ENCODE data around the gene CD4.

CD4 gene

DNA sequence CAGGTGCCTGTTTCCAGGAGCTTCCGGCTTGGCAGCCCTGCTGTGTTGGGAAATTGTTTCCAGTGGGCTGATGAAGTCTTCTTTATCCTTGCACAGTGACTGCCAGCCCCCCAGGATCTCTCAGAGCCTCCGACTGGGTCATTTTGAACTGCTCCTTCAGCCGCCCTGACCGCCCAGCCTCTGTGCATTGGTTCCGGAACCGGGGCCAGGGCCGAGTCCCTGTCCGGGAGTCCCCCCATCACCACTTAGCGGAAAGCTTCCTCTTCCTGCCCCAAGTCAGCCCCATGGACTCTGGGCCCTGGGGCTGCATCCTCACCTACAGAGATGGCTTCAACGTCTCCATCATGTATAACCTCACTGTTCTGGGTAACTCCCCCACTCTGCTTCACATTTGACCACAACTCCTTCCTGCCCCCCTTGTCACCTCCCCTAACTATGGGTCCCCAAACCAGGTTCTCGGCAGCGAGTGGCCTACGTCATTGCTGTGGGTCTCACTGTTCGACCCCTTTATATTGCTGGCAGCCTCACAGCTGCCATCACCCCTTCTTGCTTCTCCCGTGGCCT lies 14.7 kb upstream of the CD4 start:
- no peak overlapping the region for H3K4me3 ChIP-seq (ENCODE audit: low read depth, low read length)

DNA sequence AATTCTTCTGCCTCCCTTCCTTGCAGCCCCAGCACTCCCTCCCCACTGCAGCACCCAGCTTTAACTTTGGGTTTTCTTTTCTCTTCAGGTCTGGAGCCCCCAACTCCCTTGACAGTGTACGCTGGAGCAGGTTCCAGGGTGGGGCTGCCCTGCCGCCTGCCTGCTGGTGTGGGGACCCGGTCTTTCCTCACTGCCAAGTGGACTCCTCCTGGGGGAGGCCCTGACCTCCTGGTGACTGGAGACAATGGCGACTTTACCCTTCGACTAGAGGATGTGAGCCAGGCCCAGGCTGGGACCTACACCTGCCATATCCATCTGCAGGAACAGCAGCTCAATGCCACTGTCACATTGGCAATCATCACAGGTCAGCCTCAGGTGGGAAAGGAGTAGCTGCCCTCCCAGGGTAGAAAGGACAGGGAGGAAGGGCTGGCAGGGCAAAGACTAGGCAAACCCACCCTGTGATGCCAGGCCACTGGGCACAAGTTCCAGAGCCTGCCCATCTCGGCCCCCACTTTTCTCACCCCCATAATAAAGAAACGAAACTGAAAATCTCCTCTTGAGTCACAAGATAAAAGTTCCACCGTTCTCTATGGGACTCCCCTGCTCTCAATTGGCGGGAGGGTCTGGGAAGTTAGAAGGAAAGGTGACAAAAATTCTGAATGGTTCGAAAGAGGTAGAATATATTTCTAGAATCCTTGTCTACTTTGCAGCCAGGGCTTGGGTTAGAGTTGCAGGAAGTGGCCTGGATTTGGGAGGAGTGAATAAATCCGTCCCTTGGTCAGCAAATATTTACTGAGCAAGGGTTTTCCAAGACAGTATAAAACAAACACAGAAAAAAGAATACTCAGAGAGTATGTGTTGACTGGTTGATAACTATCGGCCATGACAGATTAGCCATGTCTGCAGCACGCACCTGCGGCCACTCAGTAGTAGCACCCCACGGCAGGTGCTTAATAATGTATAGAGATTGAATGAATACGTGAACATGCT lies 13.8 kb upstream of the CD4 start:
- no peak for DNase-seq (ENCODE audit: low read depth)
- H3K4me3 ChIP-seq (ENCODE audit: low read depth, low read length), result no peak overlapping the region

More for the DNA sequence above, 14.7 kb upstream of the CD4 start:
- DNase-seq (ENCODE audit: low read depth), result no peak

GRCh38 chr12:6777386-6777785 lies 11.9 kb upstream of the CD4 start:
- no peak overlapping the region for H3K4me3 ChIP-seq (ENCODE audit: low read depth, low read length)
- no peak for DNase-seq (ENCODE audit: low read depth)

DNA sequence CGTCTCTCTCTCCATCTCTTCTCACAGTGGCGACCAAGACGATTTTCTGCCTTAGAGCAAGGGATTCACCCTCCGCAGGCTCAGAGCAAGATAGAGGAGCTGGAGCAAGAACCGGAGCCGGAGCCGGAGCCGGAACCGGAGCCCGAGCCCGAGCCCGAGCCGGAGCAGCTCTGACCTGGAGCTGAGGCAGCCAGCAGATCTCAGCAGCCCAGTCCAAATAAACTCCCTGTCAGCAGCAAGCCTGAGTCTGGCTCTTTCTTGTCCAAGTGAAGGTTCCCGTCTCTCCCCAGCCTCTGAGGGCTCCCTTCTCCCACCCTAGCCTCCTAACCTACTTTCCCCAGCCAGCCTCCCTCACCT lies 11.1 kb upstream of the CD4 start:
- H3K4me3 ChIP-seq (ENCODE audit: low read depth, low read length), result peak overlapping the region; percentile 41
- no peak for DNase-seq (ENCODE audit: low read depth)

DNA sequence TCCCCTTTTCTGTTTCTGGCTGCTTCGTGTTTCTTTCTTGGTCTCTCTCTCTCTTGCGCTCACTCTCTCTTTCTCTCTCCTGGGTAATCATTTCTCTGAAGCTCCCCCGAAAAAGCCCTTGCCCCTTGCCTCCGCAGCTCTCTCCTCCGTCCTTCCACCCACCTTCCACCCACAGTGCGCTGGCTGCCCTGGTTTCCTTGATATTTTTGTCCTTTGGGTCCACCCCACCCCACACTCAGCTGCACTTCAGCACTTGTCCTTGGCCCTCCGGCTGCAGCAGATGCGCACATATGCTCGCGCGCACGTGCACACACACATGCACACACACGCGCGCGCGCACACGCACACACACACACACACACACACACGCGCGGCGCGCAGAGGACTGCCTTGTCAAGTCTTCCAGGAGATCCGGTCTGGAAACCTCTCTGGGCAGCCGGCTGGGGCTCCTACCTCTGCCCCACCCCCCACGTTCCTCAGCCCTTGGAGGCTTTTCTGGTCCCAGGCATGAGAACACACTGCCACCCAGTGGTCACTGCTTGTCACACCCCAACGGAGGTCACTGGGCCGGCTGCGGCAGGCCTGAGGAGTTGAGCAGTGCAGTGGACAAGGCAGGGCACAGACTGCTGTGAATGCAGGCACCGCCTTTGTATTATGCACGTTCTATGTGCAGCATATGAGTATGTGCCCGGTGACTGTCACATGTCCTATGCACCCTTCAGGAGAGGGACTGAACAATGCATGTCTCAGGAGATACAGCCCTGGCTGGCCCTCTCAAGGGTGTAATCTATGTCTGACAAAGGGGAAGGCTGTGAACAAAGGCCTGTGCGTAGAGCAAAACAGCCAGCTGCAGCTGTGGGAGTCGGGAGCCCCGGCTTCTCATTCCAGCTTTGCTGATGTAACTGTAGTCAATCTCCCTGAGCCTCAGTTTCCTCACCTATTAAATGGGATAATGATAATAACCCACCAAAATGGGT lies 10.5 kb upstream of the CD4 start:
- peak; percentile 73 for DNase-seq (ENCODE audit: low read depth)
- H3K4me3 ChIP-seq (ENCODE audit: low read depth, low read length), result peak overlapping the region; percentile 41

DNA sequence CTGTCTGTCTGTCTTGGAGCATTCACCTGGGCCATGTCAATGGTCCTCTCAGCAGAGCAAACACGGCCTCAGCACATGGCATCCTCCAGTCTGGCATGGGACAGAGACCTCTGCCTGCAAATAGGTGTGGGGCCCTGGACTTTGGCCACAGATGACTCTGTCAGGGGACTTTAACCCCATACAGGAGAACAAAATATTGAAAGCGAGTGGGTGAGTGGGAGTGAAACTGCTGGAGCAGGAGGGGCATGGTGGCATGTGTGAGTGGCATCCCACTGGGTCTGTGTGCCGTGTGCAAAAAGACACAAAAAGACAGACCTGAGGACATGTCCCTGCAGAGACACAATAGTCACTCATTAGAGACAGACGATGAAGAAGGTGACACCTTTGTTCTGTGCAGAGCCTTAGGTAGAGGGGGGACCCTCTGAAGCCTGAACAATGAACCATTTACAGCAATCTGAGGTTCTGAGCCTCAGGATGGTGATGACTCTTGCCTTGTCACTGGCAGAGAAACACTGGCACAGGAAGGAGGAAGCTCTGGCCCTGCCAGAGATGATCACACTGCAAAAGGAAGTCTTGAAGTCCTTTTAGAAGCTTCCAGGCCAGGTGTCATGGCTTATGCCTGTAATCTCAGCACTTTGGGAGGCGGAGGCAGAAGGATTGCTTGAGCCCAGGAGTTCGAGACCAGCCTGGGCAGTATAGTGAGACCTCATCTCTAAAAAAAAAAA lies 9.5 kb upstream of the CD4 start:
- no peak for DNase-seq (ENCODE audit: low read depth)
- no peak overlapping the region for H3K4me3 ChIP-seq (ENCODE audit: low read depth, low read length)

- H3K4me3 ChIP-seq (ENCODE audit: low read depth, low read length), result no peak overlapping the region
- DNase-seq (ENCODE audit: low read depth), result no peak
Observed at GRCh38 chr12:6780573-6780972, 8.8 kb upstream of the CD4 start.

DNA sequence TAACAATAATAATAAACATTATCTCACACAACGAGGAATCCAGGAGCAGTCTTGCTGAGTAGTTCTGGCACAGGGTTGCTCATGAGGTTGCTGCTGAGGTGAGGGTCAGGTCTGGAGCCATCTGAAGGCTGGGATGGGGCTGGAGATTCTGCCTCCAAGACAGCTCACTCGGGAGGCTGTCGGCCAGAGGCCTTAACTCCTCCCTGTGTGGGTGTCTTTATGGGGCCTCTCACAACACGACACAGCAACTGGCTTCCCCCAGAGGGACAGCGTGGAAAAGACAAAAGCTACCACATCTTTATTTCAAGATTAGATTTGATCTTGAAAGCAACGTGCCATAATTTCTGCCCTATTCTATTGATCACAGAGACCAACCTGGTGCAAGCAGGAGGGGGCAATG lies 7.2 kb upstream of the CD4 start:
- no peak overlapping the region for H3K4me3 ChIP-seq (ENCODE audit: low read depth, low read length)
- no peak for DNase-seq (ENCODE audit: low read depth)

- no peak overlapping the region for H3K4me3 ChIP-seq (ENCODE audit: low read depth, low read length)
- no peak for DNase-seq (ENCODE audit: low read depth)
Observed at GRCh38 chr12:6782850-6783566, 6.3 kb upstream of the CD4 start.

DNA sequence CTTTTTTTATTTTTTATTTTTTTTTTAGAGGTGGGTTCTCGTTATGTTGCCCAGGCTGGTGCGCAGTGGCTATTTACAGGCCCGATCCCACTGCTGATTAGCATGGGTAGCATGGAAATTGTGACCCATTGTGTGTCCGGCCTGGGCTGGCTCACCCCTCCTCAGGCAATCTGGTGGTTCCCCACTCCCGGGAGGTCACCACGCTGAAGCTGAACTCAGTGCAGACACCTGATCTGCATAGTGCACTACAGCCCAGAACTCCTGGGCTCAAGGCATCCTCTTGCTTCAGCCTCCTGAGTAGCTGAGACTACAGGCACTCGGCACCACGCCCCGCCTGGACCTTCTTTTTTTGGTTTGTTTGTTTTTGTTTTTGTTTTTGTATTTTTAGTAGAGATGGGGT lies 5.5 kb upstream of the CD4 start:
- H3K4me3 ChIP-seq (ENCODE audit: low read depth, low read length), result no peak overlapping the region
- DNase-seq (ENCODE audit: low read depth), result no peak

GRCh38 chr12:6784296-6784695 lies 5.0 kb upstream of the CD4 start:
- H3K4me3 ChIP-seq (ENCODE audit: low read depth, low read length), result no peak overlapping the region
- no peak for DNase-seq (ENCODE audit: low read depth)

- H3K4me3 ChIP-seq (ENCODE audit: low read depth, low read length), result no peak overlapping the region
- no peak for DNase-seq (ENCODE audit: low read depth)
Observed at GRCh38 chr12:6784761-6785160, 4.6 kb upstream of the CD4 start.

DNA sequence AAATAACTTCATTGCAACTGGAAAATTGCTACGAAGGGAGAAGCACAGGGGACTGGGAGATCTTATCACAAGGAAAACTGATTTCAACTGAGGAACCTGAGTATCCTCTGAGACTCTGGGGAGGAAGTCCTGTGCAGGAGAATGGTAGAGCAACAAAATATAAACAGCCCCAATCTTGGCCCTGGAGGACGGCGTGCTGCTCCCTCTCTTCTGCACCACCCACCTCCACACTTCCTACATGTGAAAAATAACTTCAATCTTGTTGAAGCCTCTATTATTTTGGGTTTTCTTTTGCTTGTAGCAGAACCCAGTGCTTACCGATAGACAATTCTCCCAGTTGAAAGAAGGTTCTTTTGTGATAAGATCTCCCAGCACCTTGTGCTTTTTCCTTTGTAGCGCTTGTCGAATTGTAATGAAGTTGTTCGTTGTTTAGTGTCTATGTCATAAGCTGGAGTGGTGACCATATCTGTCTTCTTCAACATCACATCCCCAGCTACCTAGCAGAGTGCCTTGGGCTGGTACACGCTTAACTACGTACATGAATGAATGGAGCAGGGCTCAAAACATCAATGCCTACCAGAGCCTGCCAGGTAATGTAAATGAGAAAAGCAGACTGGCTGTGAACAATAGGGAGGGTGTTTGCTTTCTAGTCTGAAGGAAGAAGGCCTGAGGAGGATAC lies 2.8 kb upstream of the CD4 start:
- no peak for DNase-seq (ENCODE audit: low read depth)
- H3K4me3 ChIP-seq (ENCODE audit: low read depth, low read length), result no peak overlapping the region

GRCh38 chr12:6787309-6787708 lies 2.0 kb upstream of the CD4 start:
- H3K4me3 ChIP-seq (ENCODE audit: low read depth, low read length), result no peak overlapping the region
- DNase-seq (ENCODE audit: low read depth), result no peak

DNA sequence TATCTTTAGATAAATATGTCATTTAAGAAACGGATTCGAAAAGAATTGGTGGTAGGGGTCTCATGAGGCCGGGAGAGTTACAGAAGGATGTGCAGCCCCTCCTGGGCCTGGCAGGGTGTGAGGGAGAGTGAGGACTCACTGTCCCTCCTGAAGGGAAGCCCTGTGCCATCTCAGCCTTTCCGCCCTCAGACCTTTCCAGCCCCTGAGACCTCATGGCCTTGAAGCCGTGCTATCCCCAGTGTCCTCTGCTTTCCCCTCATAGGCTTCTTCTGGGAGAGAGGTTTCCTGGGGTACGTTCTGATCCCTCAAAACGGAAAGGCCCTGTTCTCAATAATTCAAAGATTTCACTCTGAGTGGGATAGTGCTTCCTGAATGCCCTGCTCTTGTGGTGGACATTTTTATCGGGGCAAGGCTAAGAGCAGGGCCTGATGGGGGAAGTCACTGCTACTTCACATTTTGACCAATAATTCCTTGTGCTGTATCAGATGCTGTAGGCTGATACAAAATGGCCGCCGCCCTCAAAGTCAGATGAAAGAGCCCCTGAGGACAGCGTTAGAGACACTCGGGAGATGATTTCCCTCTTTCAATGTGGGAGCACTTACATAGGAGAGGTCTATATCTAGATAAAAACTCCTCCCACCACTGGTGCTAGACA lies 1.3 kb downstream of the CD4 start:
- no peak for DNase-seq (ENCODE audit: low read depth)
- no peak overlapping the region for H3K4me3 ChIP-seq (ENCODE audit: low read depth, low read length)

DNA sequence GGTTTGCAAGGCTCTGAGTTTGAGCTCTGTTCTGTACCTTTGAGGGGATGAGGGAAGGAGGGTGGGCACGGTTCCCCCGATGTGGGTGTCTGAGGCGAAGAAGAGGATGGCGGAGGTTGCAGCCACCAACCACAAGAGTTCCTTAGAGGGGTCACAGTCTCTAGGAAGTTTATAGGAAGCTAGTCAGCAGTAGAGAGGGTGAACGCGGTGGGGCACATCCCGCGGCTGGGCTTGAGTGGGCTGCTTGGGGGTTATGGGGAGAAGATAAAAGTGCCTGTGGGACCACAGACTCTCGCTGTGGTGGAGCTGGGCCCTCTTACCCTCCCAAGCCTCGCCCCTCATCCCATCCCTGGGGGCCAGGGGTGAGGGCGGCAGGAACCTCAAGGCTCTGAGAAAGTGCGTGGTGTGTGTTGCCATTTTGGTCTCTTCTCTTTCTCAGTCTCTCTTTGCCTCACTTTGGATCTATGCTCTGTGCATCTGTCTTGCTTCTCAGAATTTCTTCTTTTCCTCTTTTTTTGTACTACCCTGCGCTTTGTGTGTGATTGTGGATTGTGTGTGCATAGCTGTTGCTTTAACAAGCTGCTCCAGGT lies 2.7 kb downstream of the CD4 start:
- DNase-seq (ENCODE audit: low read depth), result no peak
- no peak overlapping the region for H3K4me3 ChIP-seq (ENCODE audit: low read depth, low read length)

DNA sequence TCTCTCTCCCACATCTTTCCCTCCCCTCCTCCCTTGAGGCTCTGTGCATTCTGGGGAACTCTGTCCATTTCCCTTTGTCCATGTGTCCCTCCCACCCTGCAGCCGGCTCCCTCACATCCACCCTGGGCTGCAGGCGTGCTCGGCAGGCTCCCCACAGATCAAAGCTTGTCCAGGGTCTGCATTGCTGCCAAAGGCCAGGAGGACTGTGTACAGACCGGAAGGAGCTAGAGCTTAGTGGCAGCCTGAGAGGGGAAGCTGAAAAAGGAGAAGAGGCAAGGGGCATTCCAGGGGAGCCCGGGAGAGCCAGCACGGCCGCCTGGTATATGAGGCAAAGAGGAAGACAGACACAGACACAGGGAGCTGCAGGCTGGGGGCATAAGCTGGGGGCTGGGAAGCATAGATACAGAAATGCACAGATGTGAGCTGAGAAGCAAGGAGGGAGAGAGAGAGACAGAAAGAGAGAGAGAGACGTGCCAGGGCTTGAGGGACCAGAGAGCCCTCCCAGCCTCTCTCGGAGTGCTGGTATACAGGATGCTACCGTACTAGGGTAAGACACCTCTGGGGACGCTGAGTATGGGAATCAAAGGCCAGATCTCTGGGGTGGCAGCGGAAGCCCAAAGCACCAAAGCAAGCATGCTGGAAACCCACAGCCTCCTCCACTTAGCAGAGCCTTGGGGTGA lies 3.3 kb downstream of the CD4 start:
- H3K4me3 ChIP-seq (ENCODE audit: low read depth, low read length), result no peak overlapping the region

More for the DNA sequence above, 3.3 kb downstream of the CD4 start:
- DNase-seq (ENCODE audit: low read depth), result no peak
